Gastroesophageal sphincter (tissue), 3 donors: Measurements from ENCODE around the gene EEFSEC.

ENCODE experiments used
- CTCF ChIP-seq, 4 experiments: fragments of 200-600 bp in 2 of 4; fragments of 450-650 bp in 2 of 4; sonication (generic) in 1 of 4; IDR thresholded peaks; one replicate each; pipeline ENCODE4 v1.5.1; 2017 to 2019; ENCODE audit warnings: antibody characterized with exemption in 4 of 4, mild to moderate bottlenecking in 2 of 4, moderate library complexity in 2 of 4
- POLR2A ChIP-seq, 2 donors: fragments of 450-650 bp; IDR thresholded peaks; one replicate each; pipeline ENCODE4 v1.6.1; 2017; ENCODE audit warnings: antibody characterized with exemption in 2 of 2, mild to moderate bottlenecking in 2 of 2, moderate library complexity in 1 of 2

- no peak for TF ChIP-seq CTCF (IDR thresholded peaks at IDR 0.05)
- no peak for TF ChIP-seq POLR2A (IDR thresholded peaks at IDR 0.05)
Observed at GRCh38 chr3:128435561-128435960, 282.3 kb downstream of the EEFSEC start.
